CD14-positive monocyte (primary cell): ENCODE measurements around the gene ENDOV. TPM values are rescaled to one million over a fixed set of nuclear protein-coding genes. Genes with fewer than 3 reads are reported as not detected.

Experiments
- DNase-seq, 3 donors: peaks; one replicate each; pipeline ENCODE4 v3.0.0-alpha.2; 2011 to 2022
- H2AFZ ChIP-seq: 2 replicates; pipeline ENCODE4 v1.6.0; 2012; ENCODE audit warnings: mild to moderate bottlenecking, low read depth, low read length, inconsistent platforms; ENCODE audit not compliant: insufficient read depth, poor library complexity, severe bottlenecking
- H3K27ac ChIP-seq, 2 donors: 1 replicate in 1 of 2; 2 replicates in 1 of 2; pipeline ENCODE4 v1.5.1; 2012 to 2013; ENCODE audit warnings: low read length in 2 of 2, control low read depth in 1 of 2, inconsistent platforms in 1 of 2, low read depth in 1 of 2, mild to moderate bottlenecking in 1 of 2
- H3K27me3 ChIP-seq, 2 donors: one replicate each; pipeline versions ENCODE4 v1.6.0 to v1.6.1; 2011 to 2013; ENCODE audit warnings: low read length in 2 of 2; ENCODE audit not compliant: control insufficient read depth in 2 of 2, insufficient read depth in 2 of 2
- H3K36me3 ChIP-seq, 2 donors: replicated peaks in 1 of 2; 1 replicate in 1 of 2; 2 replicates in 1 of 2; pipeline versions ENCODE4 v1.5.1 to v1.6.1; 2012 to 2013; ENCODE audit warnings: low read length in 2 of 2, control low read depth in 1 of 2, inconsistent platforms in 1 of 2, mild to moderate bottlenecking in 1 of 2; ENCODE audit not compliant: insufficient read depth in 2 of 2, control insufficient read depth in 1 of 2
- H3K4me1 ChIP-seq, 2 donors: 1 replicate in 1 of 2; 2 replicates in 1 of 2; pipeline versions ENCODE4 v1.5.1 to v1.6.1; 2012 to 2013; ENCODE audit warnings: low read length in 2 of 2, control low read depth in 1 of 2, inconsistent platforms in 1 of 2, mild to moderate bottlenecking in 1 of 2, moderate library complexity in 1 of 2; ENCODE audit not compliant: insufficient read depth in 2 of 2, control insufficient read depth in 1 of 2
- H3K4me2 ChIP-seq: replicated peaks from 2 replicates; pipeline ENCODE3; 2012; ENCODE audit warnings: low read length, moderate library complexity, mild to moderate bottlenecking; ENCODE audit not compliant: poor library complexity, severe bottlenecking; ENCODE audit errors: extremely low read depth
- H3K4me3 ChIP-seq, 3 experiments: fragments of 200-600 bp in 1 of 3; sonication (generic) in 1 of 3; replicated peaks in 1 of 3; 1 replicate in 2 of 3; 2 replicates in 1 of 3; pipeline ENCODE4 v1.5.1; 2011 to 2013; ENCODE audit warnings: low read length in 3 of 3, mild to moderate bottlenecking in 3 of 3, control low read depth in 2 of 3, low read depth in 2 of 3, inconsistent platforms in 1 of 3, moderate library complexity in 1 of 3
- H3K79me2 ChIP-seq: 2 replicates; pipeline ENCODE4 v1.6.0; 2012; ENCODE audit warnings: mild to moderate bottlenecking, control low read depth, inconsistent platforms, low read length, moderate library complexity; ENCODE audit not compliant: insufficient read depth
- H3K9ac ChIP-seq: 2 replicates; pipeline ENCODE4 v1.6.0; 2017; ENCODE audit warnings: low read length, mild to moderate bottlenecking; ENCODE audit not compliant: insufficient read depth, poor library complexity, severe bottlenecking
- H3K9me3 ChIP-seq, 2 donors: replicated peaks in 1 of 2; 1 replicate in 1 of 2; 2 replicates in 1 of 2; pipeline versions ENCODE4 v1.5.1 to v1.6.1; 2012 to 2013; ENCODE audit warnings: low read length in 2 of 2, control low read depth in 1 of 2; ENCODE audit not compliant: control insufficient read depth in 1 of 2, insufficient read depth in 1 of 2
- H4K20me1 ChIP-seq: 2 replicates; pipeline ENCODE4 v1.6.0; 2012; ENCODE audit warnings: mild to moderate bottlenecking, low read length, control low read depth, moderate library complexity; ENCODE audit not compliant: insufficient read depth
- H3K27ac Mint-ChIP-seq, 7 donors: one replicate each; pipeline ENCODE4 v1.8.0; 2020; ENCODE audit warnings: mild to moderate bottlenecking in 7 of 7, mixed read lengths in 7 of 7, moderate library complexity in 6 of 7, inconsistent platforms in 2 of 7
- H3K27me3 Mint-ChIP-seq, 3 donors: one replicate each; pipeline ENCODE4 v1.8.0; 2021 to 2022; ENCODE audit warnings: low read depth in 3 of 3, mild to moderate bottlenecking in 3 of 3, mixed read lengths in 3 of 3, moderate library complexity in 3 of 3, inconsistent platforms in 1 of 3
- H3K36me3 Mint-ChIP-seq, 2 donors: one replicate each; pipeline ENCODE4 v1.8.0; 2020; ENCODE audit warnings: mixed read lengths in 2 of 2, inconsistent platforms in 1 of 2, mild to moderate bottlenecking in 1 of 2
- H3K4me1 Mint-ChIP-seq: one replicate; pipeline ENCODE4 v1.8.0; 2020; ENCODE audit warnings: mild to moderate bottlenecking, mixed read lengths
- H3K4me3 Mint-ChIP-seq, 2 donors: one replicate each; pipeline ENCODE4 v1.8.0; 2020; ENCODE audit warnings: mild to moderate bottlenecking in 2 of 2, mixed read lengths in 2 of 2, moderate library complexity in 1 of 2
- H3K9me3 Mint-ChIP-seq, 7 donors: one replicate each; pipeline ENCODE4 v1.8.0; 2020 to 2022; ENCODE audit warnings: mixed read lengths in 7 of 7, mild to moderate bottlenecking in 6 of 7, moderate library complexity in 6 of 7, inconsistent platforms in 2 of 7
- CTCF ChIP-seq: fragments of 200-600 bp; IDR thresholded peaks from one replicate; pipeline ENCODE4 v1.8.0; 2022; ENCODE audit warnings: antibody characterized with exemption, mild to moderate bottlenecking
- WGBS: methylation state at CpG from one replicate; pipeline ENCODE4 v1.1.5; 2013; ENCODE audit warnings: missing lambda C conversion rate; ENCODE audit not compliant: insufficient coverage; 5-methylcytosine and 5-hydroxymethylcytosine counted together
- intact Hi-C, 2 donors: fragments of 100-400 bp; cut with micrococcal nuclease; formaldehyde crosslinking; loops; one replicate each; pipeline versions ENCODE4 v1.15.0 to v1.15.1; 2023
- polyA plus RNA-seq, 3 donors: library from polyadenylated mRNA; depleted of rRNA in 1 of 3; unstranded in 2 of 3; stranded (reverse) in 1 of 3; fragments of 300-500 nt in 2 of 3; fragments of >200 nt in 1 of 3; fragmentation: Illumina TruSeq in 2 of 3; gene quantifications; 1 replicate in 2 of 3; 2 replicates in 1 of 3; pipeline ENCODE4 v1.2.3, GENCODE V29; 2012 to 2021

Gene ENDOV
- polyA plus RNA-seq, 3 donors: 10.4 to 15.7 (median 13.3) TPM

- Mint-ChIP-seq H3K27ac (no peak overlapping the region), H3K4me3 (no peak overlapping the region), H3K27me3 (peaks cover 1 to 2% (median 2%) of the 10 kb centered on the region in 3 donors), H3K36me3 (no peaks in the 10 kb centered on the region), H3K4me1 (no peaks in the 10 kb centered on the region), H3K9me3 (no peaks in the 10 kb centered on the region)
- H4K20me1 ChIP-seq: no peaks in the 10 kb centered on the region
- H3K79me2 ChIP-seq: no peaks in the 10 kb centered on the region
- H2AFZ ChIP-seq: no peak overlapping the region
- intact Hi-C loops: no loop called here
- H3K9ac ChIP-seq: no peak overlapping the region
- H3K4me3 ChIP-seq: no peak overlapping the region
- no peak for TF ChIP-seq CTCF
- H3K4me1 ChIP-seq: no peaks in the 10 kb centered on the region
- no peak overlapping the region for H3K4me2 ChIP-seq
- no peak overlapping the region for H3K27ac ChIP-seq
- H3K9me3 ChIP-seq: no peaks in the 10 kb centered on the region
- H3K36me3 ChIP-seq: no peaks in the 10 kb centered on the region
- H3K27me3 ChIP-seq: no peaks in the 10 kb centered on the region
- no peak for DNase-seq
- WGBS: 77% methylated on average over 22 of the region's 26 CpGs
Observed at GRCh38 chr17:80445007-80445725, 30.2 kb downstream of the ENDOV start.

DNA sequence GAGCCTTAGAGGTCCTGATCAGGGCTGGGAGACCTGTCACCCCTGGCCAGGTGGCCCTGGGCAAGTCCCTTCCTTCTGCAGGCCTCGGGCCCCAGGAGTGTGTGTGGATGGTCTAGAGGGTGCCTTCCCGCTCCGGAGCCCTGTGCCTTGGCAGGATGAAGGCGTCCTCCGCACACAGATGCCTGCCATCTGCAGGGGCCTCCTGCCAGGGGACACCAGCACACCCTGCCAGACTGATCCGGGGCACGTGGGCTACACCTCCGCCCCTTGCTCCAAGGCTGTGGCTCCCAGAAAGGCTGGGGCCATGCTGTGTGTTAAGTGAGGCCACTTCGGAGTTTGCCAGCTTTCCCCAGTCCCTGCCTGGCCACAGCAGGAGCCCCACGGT is 30.8 kb downstream of the ENDOV start:
- H3K4me1 Mint-ChIP-seq: no peaks in the 10 kb centered on the region
- H3K9me3 ChIP-seq: no peaks in the 10 kb centered on the region
- H3K4me3 Mint-ChIP-seq: no peak overlapping the region
- H3K4me2 ChIP-seq: no peak overlapping the region
- H3K27ac ChIP-seq: no peak overlapping the region
- H3K36me3 ChIP-seq: no peaks in the 10 kb centered on the region
- H3K27me3 ChIP-seq: no peaks in the 10 kb centered on the region
- intact Hi-C loops: no loop called here
- no peaks in the 10 kb centered on the region for H3K79me2 ChIP-seq
- DNase-seq: no peak
- H3K27me3 Mint-ChIP-seq: peaks cover 1 to 2% (median 2%) of the 10 kb centered on the region in 3 donors
- H3K9ac ChIP-seq: no peak overlapping the region
- TF ChIP-seq CTCF: no peak
- no peaks in the 10 kb centered on the region for H3K4me1 ChIP-seq
- no peak overlapping the region for H2AFZ ChIP-seq
- no peak overlapping the region for H3K4me3 ChIP-seq
- no peaks in the 10 kb centered on the region for H3K36me3 Mint-ChIP-seq
- no peaks in the 10 kb centered on the region for H3K9me3 Mint-ChIP-seq
- H3K27ac Mint-ChIP-seq: no peak overlapping the region
- 93% methylated on average over 8 of the region's 10 CpGs for WGBS
- no peaks in the 10 kb centered on the region for H4K20me1 ChIP-seq
